ENCODE data around the gene CCDC91.

The CCDC91 gene

GRCh38 chr12:28527631-28528249, 337.5 kb downstream of the CCDC91 start:
- no peak for TF ChIP-seq SIN3A (IDR thresholded peaks at IDR 0.05; ENCODE audit: borderline replicate concordance, insufficient read depth, low read length)
- no peak for TF ChIP-seq POLR2AphosphoS5 (IDR thresholded peaks at IDR 0.05; ENCODE audit: low read depth, low read length)
- no peak for TF ChIP-seq REST (IDR thresholded peaks at IDR 0.05; ENCODE audit: insufficient read depth in 1 of 2, low read depth in 2 of 2, low read length in 2 of 2)
- no peak for TF ChIP-seq TAF1 (IDR thresholded peaks at IDR 0.05; ENCODE audit: borderline replicate concordance, insufficient read depth, low read length)
- TF ChIP-seq FOXP2 (optimal IDR thresholded peaks at IDR 0.05; ENCODE audit: borderline replicate concordance, extremely low read depth, extremely low read length, insufficient read depth), result no peak

- TF ChIP-seq FOXP2 (optimal IDR thresholded peaks at IDR 0.05; ENCODE audit: borderline replicate concordance, extremely low read depth, extremely low read length, insufficient read depth) (no peak), POLR2AphosphoS5 (IDR thresholded peaks at IDR 0.05; ENCODE audit: low read depth, low read length) (no peak), TAF1 (IDR thresholded peaks at IDR 0.05; ENCODE audit: borderline replicate concordance, insufficient read depth, low read length) (no peak), SIN3A (IDR thresholded peaks at IDR 0.05; ENCODE audit: borderline replicate concordance, insufficient read depth, low read length) (no peak)
Observed at GRCh38 chr12:28535216-28535615, 345.0 kb downstream of the CCDC91 start.

GRCh38 chr12:28536088-28536487, 345.8 kb downstream of the CCDC91 start:
- TF ChIP-seq TAF1 (IDR thresholded peaks at IDR 0.05; ENCODE audit: borderline replicate concordance, insufficient read depth, low read length) (no peak), POLR2AphosphoS5 (IDR thresholded peaks at IDR 0.05; ENCODE audit: low read depth, low read length) (no peak), SIN3A (IDR thresholded peaks at IDR 0.05; ENCODE audit: borderline replicate concordance, insufficient read depth, low read length) (no peak), FOXP2 (optimal IDR thresholded peaks at IDR 0.05; ENCODE audit: borderline replicate concordance, extremely low read depth, extremely low read length, insufficient read depth) (no peak), REST (IDR thresholded peaks at IDR 0.05; ENCODE audit: insufficient read depth in 1 of 2, low read depth in 2 of 2, low read length in 2 of 2) (no peak)

GRCh38 chr12:28537474-28537873, 347.2 kb downstream of the CCDC91 start:
- TF ChIP-seq TAF1 (IDR thresholded peaks at IDR 0.05; ENCODE audit: borderline replicate concordance, insufficient read depth, low read length), result no peak
- TF ChIP-seq FOXP2 (optimal IDR thresholded peaks at IDR 0.05; ENCODE audit: borderline replicate concordance, extremely low read depth, extremely low read length, insufficient read depth), result no peak
- TF ChIP-seq POLR2AphosphoS5 (IDR thresholded peaks at IDR 0.05; ENCODE audit: low read depth, low read length), result no peak
- no peak for TF ChIP-seq REST (IDR thresholded peaks at IDR 0.05; ENCODE audit: insufficient read depth in 1 of 2, low read depth in 2 of 2, low read length in 2 of 2)

GRCh38 chr12:28539691-28540323, 349.6 kb downstream of the CCDC91 start:
- TF ChIP-seq SIN3A (IDR thresholded peaks at IDR 0.05; ENCODE audit: borderline replicate concordance, insufficient read depth, low read length) (no peak), POLR2AphosphoS5 (IDR thresholded peaks at IDR 0.05; ENCODE audit: low read depth, low read length) (no peak), FOXP2 (optimal IDR thresholded peaks at IDR 0.05; ENCODE audit: borderline replicate concordance, extremely low read depth, extremely low read length, insufficient read depth) (no peak), REST (IDR thresholded peaks at IDR 0.05; ENCODE audit: insufficient read depth in 1 of 2, low read depth in 2 of 2, low read length in 2 of 2) (no peak)

All from PFSK-1 (cell line).